Suppressor macrophage treated with lipopolysaccharide for 1 hour (primary cell): Measurements from ENCODE around the gene ITGB6.
A peak's percentile ranks its signal among the peaks of the same experiment; 100 is the strongest.
"Not testable (repeated sequence)": the region's sequence is repeated elsewhere in the genome, so short reads cannot be mapped to it uniquely, and the experiment has no call there.

Source experiments
- DNase-seq, 3 donors: peaks; one replicate each; pipeline ENCODE4 v3.0.0-alpha.2; 2020 to 2022

ITGB6 gene

DNA sequence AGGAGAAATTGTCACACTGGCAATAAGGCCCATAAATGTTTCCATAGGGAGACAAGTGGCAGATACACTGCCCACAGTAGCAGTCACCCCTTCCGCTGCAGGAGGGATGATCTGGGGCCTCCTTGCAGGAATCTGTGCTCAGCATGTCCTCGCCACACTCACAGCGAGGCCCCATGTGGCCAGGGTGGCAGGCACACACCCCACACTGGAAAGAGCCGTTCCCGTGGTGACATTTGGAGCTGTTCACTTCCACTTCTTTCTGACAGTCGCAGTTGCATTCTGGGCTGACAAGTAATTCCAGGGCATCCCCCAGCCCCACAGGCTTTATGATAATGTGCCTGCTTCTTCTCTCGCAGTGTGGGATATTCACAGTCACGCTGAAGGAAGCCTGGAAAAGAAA is 62.6 kb downstream of the ITGB6 start:
- DNase-seq, result peak in 1 of 3 donors; percentile 12

DNA sequence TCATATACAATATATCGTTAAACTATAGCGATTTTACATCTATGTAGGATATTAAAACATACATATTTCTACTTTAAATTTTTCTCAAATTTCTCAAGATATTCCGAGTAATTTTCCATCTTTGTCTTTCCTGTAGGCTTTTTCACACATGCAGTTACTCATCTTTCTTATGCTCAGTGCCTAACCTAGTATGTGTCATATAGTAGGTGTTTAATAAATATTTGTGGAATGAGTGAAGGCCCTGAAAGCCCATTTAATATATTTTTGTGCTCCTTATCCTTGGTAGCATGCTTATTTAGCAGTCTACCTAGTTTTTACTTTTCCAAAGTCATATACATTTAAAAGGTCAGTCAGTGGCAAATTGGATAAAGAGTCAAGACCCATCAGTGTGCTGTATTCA is 67.3 kb downstream of the ITGB6 start:
- DNase-seq, result no peak

DNA sequence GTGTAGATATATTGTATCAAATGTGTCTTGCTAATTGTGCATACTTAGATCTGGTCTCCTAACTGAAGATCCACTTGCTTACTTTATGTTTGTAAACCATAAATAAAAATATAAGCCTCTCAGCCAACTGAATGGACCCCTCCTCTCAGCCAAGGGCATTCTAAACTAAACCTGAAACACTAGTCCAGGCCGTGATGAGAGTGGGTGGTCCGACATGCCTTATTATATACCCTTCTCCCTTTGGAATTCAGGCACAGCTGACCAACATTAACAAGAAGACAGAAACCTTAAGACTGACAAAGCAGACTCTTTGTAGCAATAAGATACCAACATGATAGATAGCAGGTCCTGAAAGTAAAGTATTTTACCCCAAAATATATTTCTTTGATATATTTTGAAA is 73.3 kb downstream of the ITGB6 start:
- DNase-seq, result no peak

DNA sequence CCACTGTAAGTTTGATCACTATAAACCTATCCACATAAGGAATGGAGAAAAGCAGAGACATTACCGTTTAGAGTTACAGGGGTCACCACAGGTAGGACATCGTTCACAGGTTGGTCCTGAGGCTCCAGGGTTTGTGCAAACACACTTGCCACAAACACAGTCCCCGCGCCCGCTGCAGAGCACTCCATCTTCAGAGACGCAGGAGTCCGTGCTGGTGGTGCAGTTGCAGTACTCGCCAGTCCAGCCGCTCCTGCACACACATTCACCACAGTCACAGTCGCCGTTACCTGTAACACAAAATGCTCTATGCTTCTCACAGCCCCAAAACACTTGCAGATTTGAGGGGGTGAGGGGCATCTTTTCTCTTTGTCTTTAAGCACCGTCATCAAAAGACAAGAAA is 73.8 kb downstream of the ITGB6 start:
- DNase-seq, result no peak

DNA sequence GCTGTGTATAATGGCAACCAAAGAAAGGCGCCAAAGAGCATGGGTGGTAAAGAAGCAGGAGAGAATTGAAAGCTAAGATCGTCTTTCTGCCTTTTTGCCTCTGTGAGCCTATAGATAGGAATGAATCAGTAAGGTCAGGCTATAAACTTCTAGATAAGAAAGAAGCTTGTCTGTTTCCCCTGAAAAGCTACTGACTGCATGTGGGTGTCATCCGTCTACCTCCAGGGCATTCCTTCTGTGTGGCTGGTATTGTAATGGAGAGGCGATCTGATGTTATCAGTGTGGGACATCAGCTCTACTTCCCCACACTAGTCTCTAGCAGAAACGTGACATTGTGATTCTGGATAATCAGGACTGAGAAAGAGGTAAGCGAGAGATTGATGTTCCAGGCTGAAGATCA is 74.2 kb downstream of the ITGB6 start:
- DNase-seq, result no peak

DNA sequence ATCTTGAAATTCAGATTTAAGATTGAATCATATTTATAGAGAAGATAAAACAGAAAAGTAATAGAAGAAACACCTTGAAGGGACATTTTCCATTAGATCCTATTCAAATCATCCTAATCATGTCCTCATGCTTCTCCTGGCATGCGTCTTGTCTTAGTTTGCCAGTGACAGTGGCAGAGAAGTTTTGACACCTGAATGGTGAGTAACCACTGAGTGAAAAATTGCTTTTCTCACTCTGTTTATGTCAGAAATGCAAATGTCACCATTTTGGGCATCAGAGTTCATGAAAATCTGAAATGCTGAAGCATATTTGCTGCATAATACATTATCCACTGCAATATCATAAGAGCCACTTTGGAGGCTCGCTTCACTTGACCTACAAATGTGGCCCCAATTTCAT is 74.7 kb downstream of the ITGB6 start:
- DNase-seq, result no peak

DNA sequence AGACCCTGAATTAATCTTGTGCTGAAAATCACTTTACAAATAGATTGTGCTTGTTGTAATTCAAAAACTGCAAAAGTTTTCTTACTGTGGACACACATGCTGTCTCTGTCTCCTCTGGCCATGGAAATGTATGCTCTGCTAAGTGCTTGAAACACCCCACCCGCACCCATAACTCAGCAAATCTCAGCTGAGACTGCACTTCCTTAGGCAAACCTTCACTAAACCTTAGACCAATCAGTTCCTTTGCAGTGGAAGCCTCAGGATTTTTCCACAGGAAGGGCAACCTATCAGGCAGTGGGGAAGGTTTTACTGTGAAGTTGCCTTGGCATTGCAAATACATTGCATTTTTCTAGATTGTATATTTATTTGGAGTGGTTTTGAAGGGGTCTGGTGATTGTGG is 75.5 kb downstream of the ITGB6 start:
- DNase-seq, result no peak

DNA sequence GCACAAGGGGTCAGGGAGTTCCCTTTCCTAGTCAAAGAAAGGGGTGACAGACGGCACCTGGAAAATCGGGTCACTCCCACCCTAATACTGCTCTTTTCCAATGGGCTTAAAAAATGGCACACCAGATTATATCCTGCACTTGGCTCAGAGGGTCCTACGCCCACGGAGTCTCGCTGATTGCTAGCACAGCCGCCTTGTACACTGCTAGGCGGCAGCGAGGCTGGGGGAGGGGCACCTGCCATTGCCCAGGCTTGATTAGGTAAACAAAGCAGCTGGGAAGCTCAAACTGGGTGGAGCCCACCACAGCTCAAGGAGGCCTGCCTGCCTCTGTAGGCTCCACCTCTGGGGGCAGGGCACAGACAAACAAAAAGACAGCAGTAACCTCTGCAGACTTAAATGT is 85.4 kb downstream of the ITGB6 start:
- not testable (repeated sequence) for DNase-seq

DNA sequence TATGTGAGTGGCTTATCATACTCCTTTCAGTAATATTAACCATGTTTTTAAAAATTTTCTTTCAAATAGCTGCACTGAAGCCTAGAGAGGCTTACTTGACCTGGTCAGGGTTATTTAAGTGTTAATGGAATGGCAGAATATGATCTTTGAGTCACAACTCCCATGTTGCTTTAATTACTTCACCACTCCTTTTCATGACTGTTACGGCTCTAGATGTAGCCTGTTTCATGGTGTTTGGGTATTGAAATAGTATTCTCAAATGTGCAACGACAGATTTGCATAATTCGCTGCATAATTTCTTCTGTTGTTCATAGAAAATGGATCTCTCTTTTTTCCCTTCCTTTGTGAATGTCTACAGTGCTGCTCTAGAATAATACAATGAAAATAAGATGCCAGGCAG is 86.1 kb downstream of the ITGB6 start:
- DNase-seq, result no peak

DNA sequence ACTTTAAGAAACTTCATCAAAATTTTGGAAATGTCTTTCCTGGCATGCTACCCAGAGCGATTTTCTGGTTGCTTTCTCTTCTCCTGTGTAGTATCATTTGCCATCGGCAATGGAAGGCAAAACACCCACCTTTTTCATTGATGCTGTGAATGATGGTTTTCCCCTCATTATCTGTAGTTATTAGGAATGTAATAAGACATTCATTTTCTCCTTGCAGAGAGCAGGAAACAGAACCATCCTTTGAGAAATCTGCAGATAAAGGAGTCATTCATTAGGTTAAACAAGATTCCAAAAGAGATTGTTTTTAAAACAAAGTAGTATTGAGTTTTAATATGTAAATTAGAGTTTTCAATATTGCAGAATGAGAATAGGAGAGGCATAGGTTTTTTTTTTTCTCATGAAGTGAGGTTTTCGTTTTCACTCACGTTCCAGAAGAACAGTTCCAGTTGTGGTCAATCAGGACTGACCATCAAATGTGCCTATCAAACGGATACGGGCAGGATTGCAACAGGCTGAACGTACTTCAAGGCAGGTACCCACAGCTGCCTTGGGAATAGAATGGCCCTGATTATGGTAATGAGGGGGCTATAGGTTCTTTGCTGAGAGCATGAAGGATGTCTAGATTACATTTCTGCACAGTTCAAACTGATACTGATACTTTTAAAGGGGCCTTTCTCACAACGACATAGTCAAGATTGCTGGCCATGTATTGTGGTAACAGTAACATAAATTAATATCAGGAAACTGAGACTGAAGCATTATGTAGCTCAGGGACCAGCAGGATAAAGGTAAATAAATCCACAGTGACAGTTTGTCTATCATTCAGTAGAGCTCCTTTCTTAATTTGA is 87.9 kb downstream of the ITGB6 start:
- no peak for DNase-seq

DNA sequence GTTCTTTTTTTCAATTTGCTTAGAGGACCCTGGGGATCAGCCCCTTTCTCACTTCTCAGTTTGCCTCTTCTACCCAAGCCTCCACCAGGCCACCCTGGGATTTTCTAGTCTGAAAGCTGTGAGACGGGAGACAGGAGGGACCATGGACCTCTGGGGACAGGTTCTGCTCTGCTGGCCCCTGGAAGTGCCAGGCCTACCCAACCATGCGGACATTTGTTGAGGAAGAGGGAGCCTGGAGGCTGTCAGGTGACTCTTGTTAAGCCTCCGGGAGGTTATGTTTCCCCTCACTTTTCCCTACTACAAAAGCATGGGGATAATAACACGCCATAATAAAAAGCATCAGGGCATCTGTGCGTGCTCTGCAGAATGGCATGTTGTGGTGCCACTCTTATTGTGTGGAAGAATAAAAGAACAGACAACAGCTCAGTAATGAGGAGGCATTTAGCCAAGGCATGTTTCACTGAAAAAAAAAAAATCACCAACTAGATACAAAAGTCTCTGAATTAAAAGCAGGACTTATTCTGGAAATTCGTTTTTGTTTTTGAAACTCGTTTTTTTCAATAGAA is 89.3 kb downstream of the ITGB6 start:
- DNase-seq, result no peak

DNA sequence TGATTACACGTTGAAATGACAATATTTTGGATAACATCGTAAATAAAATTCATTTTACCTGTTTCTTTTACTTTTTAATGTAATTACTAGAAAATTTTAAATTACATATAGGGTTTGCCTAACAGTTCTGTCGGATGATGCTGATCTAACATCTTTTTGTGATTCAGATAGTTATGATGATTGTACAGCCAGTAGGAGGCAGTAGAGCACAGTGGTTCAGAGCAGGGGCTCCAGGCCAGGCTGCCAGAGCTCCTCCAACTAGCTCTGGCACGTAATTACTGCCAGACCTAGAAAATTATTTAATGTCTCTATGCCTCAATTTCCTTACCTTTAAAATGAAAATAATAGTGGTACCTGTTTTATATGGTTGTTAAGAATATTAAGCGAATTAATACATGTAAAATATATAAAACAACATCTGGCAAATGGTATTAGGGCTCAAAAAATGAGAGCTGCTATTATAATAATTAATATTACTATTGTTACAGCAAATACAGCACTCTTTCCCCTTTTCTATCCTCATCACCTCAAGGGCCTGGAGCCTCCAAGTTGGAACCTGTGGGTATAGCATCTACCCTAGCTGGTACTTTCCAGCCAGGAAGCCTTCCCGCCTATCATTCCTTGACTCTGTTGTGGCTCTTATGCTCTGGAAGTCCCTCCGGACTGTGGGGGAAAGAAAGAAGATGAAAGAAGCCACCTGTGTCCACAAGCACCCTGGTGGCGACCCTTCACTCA is 90.0 kb downstream of the ITGB6 start:
- peak; percentile 85 to 90 (median 88) for DNase-seq

DNA sequence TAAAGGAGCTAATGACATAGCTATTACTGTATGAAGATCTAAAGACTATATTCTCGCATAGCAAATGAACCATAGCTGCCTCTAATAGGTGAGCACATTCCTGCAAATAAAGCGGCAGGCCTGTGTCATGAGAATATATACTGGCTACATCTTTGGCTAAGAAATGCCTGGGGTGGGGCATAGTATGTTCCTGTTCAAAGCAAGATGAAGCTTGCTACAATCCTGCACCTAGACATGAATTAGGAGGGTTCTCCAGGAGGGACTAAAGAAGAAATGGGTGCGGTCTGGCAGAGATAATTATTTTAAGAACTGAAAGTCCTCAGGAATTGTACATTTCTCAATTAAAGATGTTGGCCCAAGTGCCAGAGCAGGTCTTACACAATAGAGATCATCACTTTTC is 90.8 kb downstream of the ITGB6 start:
- no peak for DNase-seq

DNA sequence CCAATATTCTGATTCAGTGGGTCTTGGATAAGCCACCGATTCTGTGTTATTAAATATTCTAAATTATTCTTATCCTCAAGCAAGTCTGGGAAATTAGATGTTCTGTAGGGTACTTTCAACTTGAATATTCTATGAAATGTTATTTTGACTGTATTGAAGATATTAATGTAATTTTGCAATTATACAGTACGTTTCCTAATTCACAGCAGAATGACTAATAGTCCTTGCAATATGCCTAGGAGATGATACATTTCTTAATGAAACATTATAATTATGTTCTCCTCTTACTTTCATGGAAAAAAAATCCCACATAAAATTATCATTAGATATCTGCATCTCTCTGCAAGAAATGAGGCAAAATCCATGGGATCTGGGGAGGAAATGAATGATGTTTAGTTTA is 91.4 kb downstream of the ITGB6 start:
- DNase-seq, result peak in 1 of 3 donors; percentile 31

DNA sequence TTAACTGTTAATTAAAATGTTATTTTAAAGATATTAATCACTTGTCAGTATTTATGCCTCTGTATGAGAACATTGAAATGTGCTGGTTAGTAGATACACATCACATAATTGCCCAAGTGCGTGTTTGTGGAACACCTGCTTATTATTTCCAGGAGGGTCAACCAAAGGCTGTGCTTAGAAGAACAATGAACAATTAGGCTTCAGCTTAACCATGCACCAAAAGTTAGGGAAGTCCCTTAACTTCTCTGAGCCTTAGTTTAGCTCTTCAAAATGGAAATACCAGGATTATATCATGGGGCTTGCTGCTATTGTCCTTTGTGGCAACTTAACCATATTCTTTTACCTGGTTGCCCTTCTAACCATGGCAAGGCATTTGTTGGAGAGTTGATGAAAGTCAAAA is 94.7 kb downstream of the ITGB6 start:
- DNase-seq, result no peak

DNA sequence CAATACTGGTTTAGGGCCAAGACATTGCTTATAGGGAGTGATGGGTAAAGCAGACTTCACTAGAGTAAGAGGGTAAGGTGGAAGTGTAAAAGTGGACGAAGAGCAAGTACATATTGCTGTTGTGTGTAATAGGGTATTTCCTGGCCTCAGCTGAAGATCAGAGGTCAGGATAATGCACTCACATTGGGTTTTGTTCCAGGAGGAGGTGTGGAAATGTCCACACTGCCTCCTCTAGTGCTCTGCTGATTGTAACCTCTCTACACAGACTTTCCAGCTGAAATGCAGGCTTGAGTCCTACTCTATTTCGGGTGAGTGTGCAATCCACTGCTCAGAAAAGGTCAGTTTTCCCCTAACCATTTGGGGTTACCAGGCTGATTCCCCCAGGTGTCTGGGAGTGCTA is 96.0 kb downstream of the ITGB6 start:
- DNase-seq, result no peak

DNA sequence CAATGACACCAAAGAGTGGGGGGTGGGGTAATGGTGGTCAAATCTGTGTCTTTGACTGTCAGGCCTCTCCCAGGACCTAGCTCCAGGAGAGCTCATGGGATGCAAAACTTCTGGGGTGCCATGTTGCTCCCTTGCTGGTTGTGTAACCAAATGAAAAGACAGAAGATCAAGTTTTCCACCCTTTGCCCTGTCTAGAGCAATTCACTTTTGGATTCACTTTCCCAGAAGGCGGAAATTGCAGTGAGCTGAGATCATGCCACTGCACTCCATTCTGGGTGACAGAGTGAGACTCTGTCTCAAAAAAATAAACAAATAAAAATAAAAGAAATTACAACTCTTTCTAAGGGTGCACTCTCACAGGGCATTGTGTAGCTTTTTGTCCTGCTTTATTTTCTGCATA is 102.7 kb downstream of the ITGB6 start:
- DNase-seq, result no peak

DNA sequence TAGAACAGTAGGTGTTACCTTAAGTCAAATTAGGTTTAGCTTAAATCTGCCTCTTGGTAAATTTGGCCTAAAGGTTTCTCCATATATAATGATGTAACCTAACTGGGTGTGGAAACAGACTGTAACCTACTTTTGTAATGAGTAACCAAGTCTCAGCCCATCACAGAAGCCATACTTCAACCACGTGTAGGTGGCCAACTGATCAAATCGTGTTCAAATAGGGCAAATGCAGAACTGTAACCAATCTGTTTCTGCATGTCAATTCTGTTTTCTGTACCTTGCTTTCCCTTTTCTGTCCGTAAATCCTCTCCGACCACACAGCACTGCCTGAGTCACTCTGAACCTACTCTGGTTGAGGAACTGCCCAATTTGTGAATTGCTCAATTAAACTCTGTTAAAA is 103.7 kb downstream of the ITGB6 start:
- DNase-seq, result peak; percentile 56 to 76 (median 73)

DNA sequence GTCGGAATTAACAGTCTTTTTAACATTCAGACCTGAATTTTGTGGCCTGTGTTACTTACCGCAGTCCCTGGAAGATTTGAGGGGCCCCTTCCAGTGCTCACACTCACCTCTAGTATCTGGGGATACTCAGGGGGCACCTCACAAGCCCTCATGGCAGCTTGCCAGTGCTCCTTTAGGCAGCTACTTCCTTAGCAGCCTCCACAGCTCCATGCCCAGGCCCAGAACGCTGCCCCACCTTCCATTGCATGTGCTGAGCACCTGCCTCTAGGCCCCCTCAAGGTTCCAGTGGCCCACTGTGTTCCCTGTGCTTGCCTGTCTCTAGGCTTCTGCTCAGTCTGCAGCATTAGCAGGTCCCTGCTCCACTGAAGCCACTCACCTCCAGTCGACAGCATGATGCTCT is 107.6 kb downstream of the ITGB6 start:
- no peak for DNase-seq

DNA sequence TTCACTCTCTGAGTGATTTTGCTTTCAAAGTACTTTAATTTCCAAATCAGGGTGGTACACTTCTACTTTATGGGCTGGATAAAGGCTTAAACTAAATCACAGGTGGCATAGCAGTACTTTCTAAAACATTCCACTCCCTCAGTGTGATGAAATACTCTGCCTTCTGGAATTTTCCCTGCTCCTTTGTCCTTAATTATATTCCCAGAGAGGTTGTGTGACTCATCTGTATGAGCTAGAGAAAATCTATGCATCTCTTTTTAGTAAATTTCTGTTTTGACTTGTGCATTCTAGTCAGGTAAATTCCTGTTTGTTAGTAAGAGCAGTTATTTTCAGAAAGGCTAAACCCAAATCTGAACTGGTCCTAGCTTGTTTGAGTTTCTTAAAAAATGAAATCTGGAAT is 108.7 kb downstream of the ITGB6 start:
- no peak for DNase-seq

DNA sequence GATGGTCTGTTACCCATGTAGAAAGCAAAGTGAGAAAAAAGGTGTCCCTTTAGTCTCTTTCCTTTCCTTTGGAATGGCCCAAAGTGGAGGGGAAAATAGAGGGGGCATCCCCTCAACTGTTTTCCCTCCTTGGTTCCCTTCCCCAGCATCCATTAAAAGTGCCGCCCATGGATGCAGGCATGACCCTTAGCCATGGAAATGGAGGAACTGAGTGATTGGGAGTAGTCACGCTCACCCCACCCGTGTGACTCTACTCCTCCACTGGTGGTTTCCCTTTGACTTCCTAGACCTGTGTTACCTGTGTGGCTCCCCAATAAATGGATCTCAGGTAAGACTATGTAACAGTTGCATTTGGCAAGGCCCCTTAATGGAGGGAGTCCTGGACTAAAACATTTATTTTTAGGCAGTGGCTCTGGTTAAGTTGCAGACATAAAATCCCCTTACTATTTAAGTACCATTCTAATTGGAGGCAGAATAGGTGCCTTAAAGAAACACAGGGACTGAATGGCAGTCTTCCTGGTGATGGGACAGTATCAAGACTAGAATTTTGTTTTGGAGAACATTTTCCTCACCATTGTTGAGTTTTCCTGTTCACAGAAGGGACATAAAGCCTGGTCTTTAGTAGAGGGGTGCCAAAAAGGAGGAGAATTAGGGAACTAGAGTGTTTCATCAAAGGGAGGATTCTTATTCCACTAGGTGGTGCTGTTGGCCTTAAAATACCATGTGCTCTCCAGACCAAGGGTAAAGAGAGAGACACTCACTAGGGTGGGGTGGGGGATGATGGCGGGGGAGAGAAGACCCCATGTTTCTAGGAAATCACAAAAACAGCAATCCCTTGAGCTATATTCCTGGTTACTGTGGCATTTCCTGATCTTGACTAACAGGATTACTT is 112.0 kb downstream of the ITGB6 start:
- peak; percentile 47 to 66 (median 60) for DNase-seq

DNA sequence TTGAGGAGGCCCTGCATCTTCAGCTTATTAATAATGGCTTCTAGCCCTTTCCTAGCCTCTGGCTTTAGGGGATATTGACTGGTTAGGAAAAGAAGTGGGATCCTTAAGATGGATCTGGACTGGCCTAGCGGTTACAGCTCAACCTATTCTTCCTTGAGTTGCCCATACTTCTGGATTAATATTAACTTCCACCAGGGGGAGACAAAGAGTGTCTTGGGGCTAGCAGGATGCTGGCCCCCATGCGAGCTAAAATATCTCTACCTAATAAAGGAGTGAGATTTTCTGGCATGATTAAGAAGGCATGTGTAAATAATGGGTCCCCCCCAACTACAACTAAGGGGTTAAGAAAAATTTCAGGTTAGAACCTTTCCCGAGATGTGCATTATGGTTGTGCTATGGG is 114.4 kb downstream of the ITGB6 start:
- DNase-seq, result no peak
